Neural cell (in vitro differentiated cells): Measurements from ENCODE around the gene AKAP6. TPM values are rescaled to one million over a fixed set of nuclear protein-coding genes. Genes with fewer than 3 reads are reported as not detected.

ENCODE experiments used
- H2AFZ ChIP-seq: fragments of 200-600, 300-800 bp; sonication (generic), shearing (Covaris generic); 2 replicates; pipeline ENCODE4 v1.6.0; 2014; ENCODE audit warnings: low read depth, mild to moderate bottlenecking, antibody characterized with exemption, low read length, moderate library complexity
- H3F3A ChIP-seq: fragments of 200-600 bp; shearing (Covaris generic); 2 replicates; pipeline ENCODE4 v1.6.1; 2016; ENCODE audit warnings: mild to moderate bottlenecking, moderate library complexity, mixed read lengths, antibody characterized with exemption, low read length; ENCODE audit not compliant: insufficient read depth, poor library complexity, severe bottlenecking
- H3K27ac ChIP-seq: fragments of 200-600, 300-800 bp; sonication (generic), shearing (Covaris generic); 2 replicates; pipeline ENCODE4 v1.5.1; 2014; ENCODE audit warnings: mild to moderate bottlenecking, low read length, moderate library complexity
- H3K27me3 ChIP-seq: fragments of 300-800, 200-600 bp; sonication (generic), shearing (Covaris generic); 2 replicates; pipeline ENCODE4 v1.6.0; 2014; ENCODE audit warnings: mild to moderate bottlenecking, low read depth, low read length, moderate library complexity; ENCODE audit not compliant: insufficient read depth
- H3K36me3 ChIP-seq: fragments of 300-800, 200-600 bp; sonication (generic), shearing (Covaris generic); 2 replicates; pipeline ENCODE4 v1.5.1; 2014; ENCODE audit warnings: mild to moderate bottlenecking, antibody characterized with exemption, low read length, moderate library complexity; ENCODE audit not compliant: insufficient read depth
- H3K4me2 ChIP-seq: fragments of 300-800, 200-600 bp; sonication (generic), shearing (Covaris generic); 2 replicates; pipeline ENCODE4 v1.6.0; 2014; ENCODE audit warnings: mild to moderate bottlenecking, low read length
- H3K4me3 ChIP-seq: fragments of 300-800, 200-600 bp; sonication (generic), shearing (Covaris generic); 2 replicates; pipeline ENCODE4 v1.5.1; 2014; ENCODE audit warnings: mild to moderate bottlenecking, low read length, moderate library complexity
- H3K79me2 ChIP-seq: fragments of 200-600 bp; shearing (Covaris generic); replicated peaks from 2 replicates; pipeline ENCODE4 v1.6.0; 2014; ENCODE audit warnings: mild to moderate bottlenecking, low read length, moderate library complexity; ENCODE audit not compliant: insufficient read depth
- H3K9ac ChIP-seq: fragments of 300-800, 200-600 bp; sonication (generic), shearing (Covaris generic); 2 replicates; pipeline ENCODE4 v1.6.1; 2016; ENCODE audit warnings: mild to moderate bottlenecking, low read length, mixed read lengths
- H3K9me2 ChIP-seq: fragments of 200-600 bp; shearing (Covaris generic); 2 replicates; pipeline ENCODE4 v1.6.1; 2016; ENCODE audit warnings: mild to moderate bottlenecking, low read length, mixed read lengths; ENCODE audit not compliant: insufficient read depth
- H3K9me3 ChIP-seq: fragments of 200-600, 300-800 bp; sonication (generic), shearing (Covaris generic); 2 replicates; pipeline ENCODE4 v1.6.1; 2016; ENCODE audit warnings: mild to moderate bottlenecking, mixed run types, low read length, moderate library complexity, mixed read lengths
- H4K20me1 ChIP-seq: fragments of 200-600 bp; shearing (Covaris generic); 2 replicates; pipeline ENCODE4 v1.6.1; 2016; ENCODE audit warnings: mild to moderate bottlenecking, mixed run types; ENCODE audit not compliant: insufficient read depth
- EP300 ChIP-seq: fragments of 450-650 bp; conservative IDR thresholded peaks from 2 replicates; pipeline ENCODE4 v1.6.1; 2014; ENCODE audit warnings: antibody characterized with exemption, mild to moderate bottlenecking, moderate library complexity; ENCODE audit not compliant: poor library complexity, severe bottlenecking
- EZH2 ChIP-seq: fragments of 200-600, 300-800 bp; shearing (Covaris generic), sonication (generic); IDR thresholded peaks from 2 replicates; pipeline ENCODE4 v1.6.1; 2014; ENCODE audit warnings: antibody characterized with exemption, low read length, borderline replicate concordance, mild to moderate bottlenecking; ENCODE audit not compliant: insufficient read depth, poor library complexity, severe bottlenecking
- MXI1 ChIP-seq: fragments of 450-650 bp; conservative IDR thresholded peaks from 2 replicates; pipeline ENCODE4 v1.6.1; 2014; ENCODE audit warnings: antibody characterized with exemption, mild to moderate bottlenecking; ENCODE audit not compliant: poor library complexity, severe bottlenecking
- POLR2AphosphoS5 ChIP-seq: IDR thresholded peaks from 2 replicates; pipeline ENCODE4 v1.6.1; 2012
- RAD21 ChIP-seq: fragments of 450-650 bp; conservative IDR thresholded peaks from 2 replicates; pipeline ENCODE4 v1.6.1; 2014; ENCODE audit warnings: antibody characterized with exemption, mild to moderate bottlenecking, moderate library complexity
- SMC3 ChIP-seq: fragments of 450-650 bp; conservative IDR thresholded peaks from 2 replicates; pipeline ENCODE4 v1.6.1; 2014; ENCODE audit warnings: antibody characterized with exemption, mild to moderate bottlenecking, moderate library complexity; ENCODE audit not compliant: poor library complexity
- TAF1 ChIP-seq: IDR thresholded peaks from 2 replicates; pipeline ENCODE4 v1.6.1; 2012; ENCODE audit warnings: low read depth
- polyA plus RNA-seq: library from polyadenylated mRNA; depleted of rRNA; stranded (reverse); fragments of >200 nt; gene quantifications from 2 replicates; pipeline ENCODE4 v1.2.3, GENCODE V29; 2014
- TF ChIP-seq, protein P1 (sequence below): fragments of 450-650 bp; IDR thresholded peaks from 2 replicates; pipeline ENCODE4 v1.5.1; 2014; ENCODE audit warnings: antibody characterized with exemption, mild to moderate bottlenecking, moderate library complexity; ENCODE audit not compliant: poor library complexity, severe bottlenecking
- TF ChIP-seq, protein P2 (sequence below): IDR thresholded peaks from 2 replicates; pipeline ENCODE4 v1.6.1; 2012; ENCODE audit warnings: borderline replicate concordance

Gene AKAP6
- polyA plus RNA-seq, 1 donor from 2014 or later, result 15.8 TPM

DNA sequence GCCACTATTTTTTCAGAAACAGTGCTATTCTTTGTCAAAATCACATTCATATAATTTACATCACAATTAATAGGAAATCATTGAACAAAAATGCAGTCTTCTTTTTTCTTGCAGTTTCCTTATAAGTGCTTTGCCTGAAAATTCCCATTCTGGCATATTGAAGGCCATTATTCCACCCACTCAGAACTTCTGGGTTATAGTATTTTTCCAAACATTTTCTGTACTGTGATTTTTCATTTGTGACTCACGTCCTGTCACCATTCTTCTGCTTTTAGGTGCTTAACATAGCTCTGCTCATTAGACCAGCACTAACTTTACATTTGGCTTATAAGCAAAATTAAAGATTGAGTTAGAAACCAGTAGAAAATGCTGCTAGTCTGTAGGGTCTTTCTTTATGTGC, 368.6 kb downstream of the AKAP6 start:
- Histone ChIP-seq H3K9me2 (no peaks in the 10 kb centered on the region), H3K4me2 (no peak overlapping the region)

DNA sequence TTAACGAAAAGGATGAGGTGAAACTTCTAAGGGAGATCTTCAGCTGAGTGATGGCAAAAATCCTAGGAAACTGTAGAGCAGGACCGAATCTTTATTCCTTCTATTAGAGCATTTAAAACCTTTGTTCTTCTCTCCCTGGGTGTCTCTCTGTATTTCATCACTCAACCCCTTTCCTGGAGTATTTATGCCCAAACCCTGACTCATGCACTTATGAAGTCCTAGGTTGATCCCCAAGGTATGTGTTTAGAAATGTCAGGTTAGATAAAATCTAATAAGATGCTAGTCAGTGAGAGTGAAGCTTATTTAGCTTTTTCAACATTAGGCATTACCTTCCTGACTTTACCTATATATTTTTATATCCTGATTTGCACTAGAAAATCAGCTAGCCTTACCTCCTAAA, 369.7 kb downstream of the AKAP6 start:
- Histone ChIP-seq H3K4me2 (no peak overlapping the region), H3K27me3 (no peaks in the 10 kb centered on the region), H3K9ac (no peak overlapping the region), H3K9me2 (no peaks in the 10 kb centered on the region), H4K20me1 (no peaks in the 10 kb centered on the region), H3K79me2 (no peaks in the 10 kb centered on the region), H3K4me3 (no peak overlapping the region), H3F3A (peaks cover 3% of the 10 kb centered on the region), H3K9me3 (no peaks in the 10 kb centered on the region), H3K36me3 (peaks cover 10% of the 10 kb centered on the region), H3K27ac (no peak overlapping the region), H2AFZ (no peak overlapping the region)
- TF ChIP-seq SMC3, result no peak
- no peak for TF ChIP-seq EP300
- TF ChIP-seq TAF1, result no peak
- TF ChIP-seq, protein P1, sequence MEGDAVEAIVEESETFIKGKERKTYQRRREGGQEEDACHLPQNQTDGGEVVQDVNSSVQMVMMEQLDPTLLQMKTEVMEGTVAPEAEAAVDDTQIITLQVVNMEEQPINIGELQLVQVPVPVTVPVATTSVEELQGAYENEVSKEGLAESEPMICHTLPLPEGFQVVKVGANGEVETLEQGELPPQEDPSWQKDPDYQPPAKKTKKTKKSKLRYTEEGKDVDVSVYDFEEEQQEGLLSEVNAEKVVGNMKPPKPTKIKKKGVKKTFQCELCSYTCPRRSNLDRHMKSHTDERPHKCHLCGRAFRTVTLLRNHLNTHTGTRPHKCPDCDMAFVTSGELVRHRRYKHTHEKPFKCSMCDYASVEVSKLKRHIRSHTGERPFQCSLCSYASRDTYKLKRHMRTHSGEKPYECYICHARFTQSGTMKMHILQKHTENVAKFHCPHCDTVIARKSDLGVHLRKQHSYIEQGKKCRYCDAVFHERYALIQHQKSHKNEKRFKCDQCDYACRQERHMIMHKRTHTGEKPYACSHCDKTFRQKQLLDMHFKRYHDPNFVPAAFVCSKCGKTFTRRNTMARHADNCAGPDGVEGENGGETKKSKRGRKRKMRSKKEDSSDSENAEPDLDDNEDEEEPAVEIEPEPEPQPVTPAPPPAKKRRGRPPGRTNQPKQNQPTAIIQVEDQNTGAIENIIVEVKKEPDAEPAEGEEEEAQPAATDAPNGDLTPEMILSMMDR, result no peak
- TF ChIP-seq EZH2, result no peak
- no peak for TF ChIP-seq MXI1
- no peak for TF ChIP-seq RAD21
- TF ChIP-seq POLR2AphosphoS5, result no peak
- TF ChIP-seq, protein P2, sequence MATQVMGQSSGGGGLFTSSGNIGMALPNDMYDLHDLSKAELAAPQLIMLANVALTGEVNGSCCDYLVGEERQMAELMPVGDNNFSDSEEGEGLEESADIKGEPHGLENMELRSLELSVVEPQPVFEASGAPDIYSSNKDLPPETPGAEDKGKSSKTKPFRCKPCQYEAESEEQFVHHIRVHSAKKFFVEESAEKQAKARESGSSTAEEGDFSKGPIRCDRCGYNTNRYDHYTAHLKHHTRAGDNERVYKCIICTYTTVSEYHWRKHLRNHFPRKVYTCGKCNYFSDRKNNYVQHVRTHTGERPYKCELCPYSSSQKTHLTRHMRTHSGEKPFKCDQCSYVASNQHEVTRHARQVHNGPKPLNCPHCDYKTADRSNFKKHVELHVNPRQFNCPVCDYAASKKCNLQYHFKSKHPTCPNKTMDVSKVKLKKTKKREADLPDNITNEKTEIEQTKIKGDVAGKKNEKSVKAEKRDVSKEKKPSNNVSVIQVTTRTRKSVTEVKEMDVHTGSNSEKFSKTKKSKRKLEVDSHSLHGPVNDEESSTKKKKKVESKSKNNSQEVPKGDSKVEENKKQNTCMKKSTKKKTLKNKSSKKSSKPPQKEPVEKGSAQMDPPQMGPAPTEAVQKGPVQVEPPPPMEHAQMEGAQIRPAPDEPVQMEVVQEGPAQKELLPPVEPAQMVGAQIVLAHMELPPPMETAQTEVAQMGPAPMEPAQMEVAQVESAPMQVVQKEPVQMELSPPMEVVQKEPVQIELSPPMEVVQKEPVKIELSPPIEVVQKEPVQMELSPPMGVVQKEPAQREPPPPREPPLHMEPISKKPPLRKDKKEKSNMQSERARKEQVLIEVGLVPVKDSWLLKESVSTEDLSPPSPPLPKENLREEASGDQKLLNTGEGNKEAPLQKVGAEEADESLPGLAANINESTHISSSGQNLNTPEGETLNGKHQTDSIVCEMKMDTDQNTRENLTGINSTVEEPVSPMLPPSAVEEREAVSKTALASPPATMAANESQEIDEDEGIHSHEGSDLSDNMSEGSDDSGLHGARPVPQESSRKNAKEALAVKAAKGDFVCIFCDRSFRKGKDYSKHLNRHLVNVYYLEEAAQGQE, result no peak

More for the DNA sequence above, 368.6 kb downstream of the AKAP6 start:
- H2AFZ ChIP-seq, result no peak overlapping the region
- TF ChIP-seq, protein P1, result no peak
- TF ChIP-seq RAD21, result no peak
- no peak for TF ChIP-seq TAF1
- TF ChIP-seq EP300, result no peak
- TF ChIP-seq EZH2, result no peak
- TF ChIP-seq, protein P2, result no peak
- no peak for TF ChIP-seq MXI1
- TF ChIP-seq POLR2AphosphoS5, result no peak
- TF ChIP-seq SMC3, result no peak
- no peaks in the 10 kb centered on the region for H4K20me1 ChIP-seq
- H3F3A ChIP-seq, result peaks cover 3% of the 10 kb centered on the region
- no peaks in the 10 kb centered on the region for H3K9me3 ChIP-seq
- H3K4me3 ChIP-seq, result no peak overlapping the region
- H3K36me3 ChIP-seq, result peaks cover 10% of the 10 kb centered on the region
- H3K9ac ChIP-seq, result no peak overlapping the region
- no peak overlapping the region for H3K27ac ChIP-seq
- H3K79me2 ChIP-seq, result no peaks in the 10 kb centered on the region
- no peaks in the 10 kb centered on the region for H3K27me3 ChIP-seq
